HL-60 (cell line): ENCODE measurements around the gene LINGO3.
"Not testable (repeated sequence)": the region's sequence is repeated elsewhere in the genome, so short reads cannot be mapped to it uniquely, and the experiment has no call there.

Source experiments
- CTCF ChIP-seq: IDR thresholded peaks from one replicate; pipeline ENCODE4 v1.5.1; 2011; ENCODE audit warnings: low read length, control low read depth, inconsistent platforms; ENCODE audit not compliant: insufficient read depth
- GABPA ChIP-seq: IDR thresholded peaks from 2 replicates; pipeline ENCODE4 v1.6.1; 2012; ENCODE audit warnings: low read depth
- POLR2AphosphoS5 ChIP-seq: IDR thresholded peaks from 2 replicates; pipeline ENCODE4 v1.6.1; 2012; ENCODE audit warnings: low read depth

- not testable (repeated sequence) for TF ChIP-seq CTCF, POLR2AphosphoS5, GABPA
Observed at GRCh38 chr19:2281265-2282061, 26.5 kb downstream of the LINGO3 start.
